Measurements from ENCODE around the gene MCM10.
"Not testable (repeated sequence)": the region's sequence is repeated elsewhere in the genome, so short reads cannot be mapped to it uniquely, and the experiment has no call there.

The MCM10 gene

GRCh38 chr10:13221572-13221971 is 60.2 kb downstream of the MCM10 start:
- DNase-seq (ENCODE audit: low read depth): no peak

GRCh38 chr10:13222151-13222550 is 60.8 kb downstream of the MCM10 start:
- no peak for DNase-seq (ENCODE audit: low read depth)

- DNase-seq (ENCODE audit: low read depth): no peak
Measured at GRCh38 chr10:13222566-13222965, 61.2 kb downstream of the MCM10 start.

DNA sequence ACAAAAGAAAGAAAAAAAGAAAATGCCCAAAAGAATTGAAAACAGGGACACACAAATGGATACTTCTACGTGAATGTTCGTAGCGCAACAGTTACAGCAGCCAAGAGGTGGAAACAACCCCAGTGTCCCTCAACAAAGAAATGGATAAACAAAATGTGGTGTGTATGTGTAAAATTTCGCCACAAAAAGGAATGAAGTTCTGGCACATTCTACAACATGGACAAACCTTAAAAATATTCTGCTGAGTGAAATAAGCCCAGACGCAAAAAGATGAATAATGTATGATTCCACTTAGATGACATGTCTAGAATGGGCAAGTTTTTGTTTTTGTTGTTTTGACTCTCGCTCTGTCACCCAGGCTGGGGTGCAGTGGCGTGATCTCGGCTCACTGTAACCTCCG is 61.9 kb downstream of the MCM10 start:
- no peak for DNase-seq (ENCODE audit: low read depth)

- DNase-seq (ENCODE audit: low read depth): no peak
Measured at GRCh38 chr10:13224210-13224995, 63.0 kb downstream of the MCM10 start.

DNA sequence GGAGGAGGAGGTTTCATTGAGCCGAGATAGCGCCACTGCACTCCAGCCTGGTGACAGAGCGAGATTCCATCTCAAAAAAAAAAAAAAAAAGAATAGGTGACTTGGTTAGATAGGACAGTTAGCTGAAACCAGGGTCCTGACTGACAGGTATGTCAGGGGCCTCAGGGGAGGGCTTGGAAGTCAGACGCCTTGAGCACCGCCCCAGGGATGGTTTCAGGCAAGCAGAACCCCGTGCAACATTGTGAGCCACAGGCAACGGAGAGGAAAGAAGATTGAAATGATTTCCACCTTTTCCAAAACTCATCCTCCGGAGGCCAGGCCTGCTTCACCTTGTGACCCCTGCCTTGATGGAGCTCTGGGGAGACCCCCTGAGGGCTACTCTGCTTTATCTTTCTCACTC is 64.2 kb downstream of the MCM10 start:
- DNase-seq (ENCODE audit: low read depth): no peak

DNA sequence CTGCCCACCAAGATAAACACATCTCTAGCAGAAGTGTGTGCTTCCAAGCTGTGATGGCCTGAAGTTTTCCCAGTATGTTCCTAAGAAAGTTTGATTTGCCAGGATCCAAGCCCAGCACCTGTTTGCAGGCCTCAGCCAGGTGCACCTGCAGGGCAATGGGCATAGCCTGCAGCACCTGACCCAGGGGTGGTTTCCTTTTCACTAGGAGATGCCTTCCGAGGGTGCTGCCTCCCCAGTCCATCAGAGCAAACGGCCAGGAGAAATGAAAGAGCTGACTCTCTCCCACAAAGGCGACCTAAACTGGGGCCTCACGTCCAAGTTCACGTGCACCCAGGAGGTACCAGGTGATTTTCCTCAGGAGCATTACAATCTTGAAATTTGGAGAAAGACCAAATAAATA is 65.7 kb downstream of the MCM10 start:
- no peak for DNase-seq (ENCODE audit: low read depth)

- DNase-seq (ENCODE audit: low read depth): no peak
Measured at GRCh38 chr10:13231190-13231589, 69.8 kb downstream of the MCM10 start.

DNA sequence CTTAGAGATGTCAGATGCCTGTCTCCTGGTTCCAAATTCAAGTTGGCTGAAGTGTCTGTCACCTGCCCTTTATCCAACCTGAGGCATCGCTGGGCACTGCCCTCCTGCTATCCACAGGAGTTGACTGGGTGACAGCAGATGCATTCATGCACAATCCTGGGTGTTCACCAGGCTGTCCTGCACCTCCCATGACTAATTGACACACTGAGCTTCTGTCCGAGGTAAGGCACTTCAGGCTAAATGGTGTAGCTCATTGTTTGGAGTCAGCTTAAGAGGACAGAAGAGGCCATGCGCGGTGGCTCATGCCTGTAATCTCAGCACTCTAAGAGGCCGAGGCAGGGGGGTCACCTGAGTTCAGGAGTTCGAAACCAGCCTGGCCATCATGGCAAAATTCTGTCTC is 70.5 kb downstream of the MCM10 start:
- DNase-seq (ENCODE audit: low read depth): no peak

DNA sequence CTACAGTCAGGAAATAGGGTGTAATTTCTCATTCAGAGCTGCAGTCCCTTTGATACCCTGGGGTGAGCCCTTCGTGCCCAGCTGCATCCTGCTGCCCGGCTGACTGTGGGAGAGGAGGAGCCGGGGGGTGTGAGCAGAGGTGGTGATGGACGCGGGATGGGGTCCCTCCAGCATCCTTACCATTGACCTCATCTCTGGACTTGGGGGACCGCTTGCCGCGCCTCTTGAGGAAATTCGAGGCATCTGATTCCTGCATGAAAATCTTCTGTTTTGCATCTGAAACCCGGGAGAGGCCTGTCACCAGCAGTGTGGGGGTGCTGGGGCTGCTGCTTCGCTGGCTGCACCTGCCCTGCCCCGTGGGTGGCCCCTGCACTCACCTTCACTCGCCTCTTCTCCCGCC is 72.0 kb downstream of the MCM10 start:
- DNase-seq (ENCODE audit: low read depth): no peak

GRCh38 chr10:13234172-13234571 is 72.8 kb downstream of the MCM10 start, which contains the start of gene UCMA:
Gene UCMA (minus strand): TSS chr10:13234374. CDS start chr10:13234258, 116 bp downstream.
- DNase-seq (ENCODE audit: low read depth): no peak

GRCh38 chr10:13234736-13235135 is 73.4 kb downstream of the MCM10 start:
- not testable (repeated sequence) for DNase-seq (ENCODE audit: low read depth)

GRCh38 chr10:13236638-13237037 is 75.3 kb downstream of the MCM10 start:
- DNase-seq (ENCODE audit: low read depth): no peak

GRCh38 chr10:13238271-13239077 is 77.1 kb downstream of the MCM10 start:
- DNase-seq (ENCODE audit: low read depth): no peak

- no peak for DNase-seq (ENCODE audit: low read depth)
Measured at GRCh38 chr10:13239923-13240322, 78.6 kb downstream of the MCM10 start.

DNA sequence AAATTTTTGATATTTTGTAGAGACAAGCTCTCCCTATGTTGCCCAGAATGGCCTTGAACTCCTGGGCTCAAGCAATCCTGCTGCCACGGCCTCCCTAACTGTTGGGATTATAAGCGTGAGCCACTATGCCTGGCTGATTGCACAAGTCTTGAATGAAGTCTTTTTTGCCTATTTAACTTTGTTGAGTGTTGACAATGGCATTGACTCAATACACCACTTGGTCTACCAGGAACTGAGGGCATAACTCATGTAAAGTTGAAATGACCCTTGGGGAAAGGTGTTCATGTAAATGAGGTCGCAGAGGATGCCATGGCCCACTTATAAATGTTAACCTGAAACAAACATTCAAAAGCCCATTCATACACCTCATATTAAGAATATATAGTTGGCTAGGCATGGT is 80.3 kb downstream of the MCM10 start:
- DNase-seq (ENCODE audit: low read depth): no peak

DNA sequence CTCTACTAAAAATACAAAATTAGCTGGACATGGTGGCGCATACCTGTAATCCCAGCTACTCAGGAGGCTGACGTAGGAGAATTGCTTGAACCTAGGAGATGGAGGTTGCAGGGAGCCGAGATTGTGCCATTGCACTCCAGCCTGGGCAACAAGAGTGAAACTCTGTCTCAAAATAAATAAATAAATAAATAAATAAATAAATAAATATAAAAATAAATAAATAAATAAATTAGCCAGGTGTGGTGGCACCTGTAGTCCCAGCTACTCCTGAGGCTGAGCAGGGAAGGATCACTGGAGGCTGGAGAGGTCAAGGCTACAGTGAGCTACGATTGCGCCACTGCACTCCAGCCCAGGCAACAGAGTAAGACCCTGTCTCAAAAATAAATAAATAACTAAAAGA is 80.9 kb downstream of the MCM10 start:
- not testable (repeated sequence) for DNase-seq (ENCODE audit: low read depth)

- no peak for DNase-seq (ENCODE audit: low read depth)
Measured at GRCh38 chr10:13247246-13247645, 85.9 kb downstream of the MCM10 start.

DNA sequence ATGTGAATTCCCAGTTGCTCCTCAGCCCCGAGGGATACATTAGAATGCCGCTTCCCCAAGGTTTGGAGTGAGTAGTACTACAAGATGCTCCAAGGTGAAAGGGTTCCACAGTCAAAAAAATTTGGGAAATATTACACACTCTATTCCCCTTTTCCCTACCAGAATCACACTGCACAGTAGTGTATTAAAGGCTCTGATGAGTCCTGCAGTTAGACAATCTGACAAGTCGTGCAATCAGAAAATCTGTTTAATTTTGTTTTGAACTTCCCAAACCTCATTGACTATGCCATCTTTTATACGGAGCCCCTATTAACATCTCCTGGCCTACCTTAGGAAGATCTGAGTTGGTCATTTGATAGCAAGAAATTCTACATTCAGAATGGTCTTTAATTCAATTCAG is 86.4 kb downstream of the MCM10 start:
- DNase-seq (ENCODE audit: low read depth): no peak

DNA sequence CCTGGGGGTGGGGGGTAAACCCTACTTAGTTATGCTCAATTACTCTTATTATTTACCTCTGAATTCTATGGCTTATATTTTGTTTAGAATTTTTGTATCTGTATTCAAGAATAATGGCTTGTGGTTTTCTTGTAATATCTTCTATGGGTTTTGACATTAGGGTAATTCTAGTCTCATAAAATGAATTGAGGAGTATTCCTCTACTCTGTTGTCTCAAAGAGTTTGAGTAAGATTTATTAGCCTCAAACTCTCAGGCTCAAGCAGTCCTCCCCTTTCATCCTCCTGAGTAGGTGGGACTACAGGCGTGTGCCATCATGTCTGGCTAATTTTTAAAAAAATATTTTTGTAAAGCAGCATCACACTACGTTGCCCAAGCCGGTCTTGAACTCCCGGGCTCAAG is 92.4 kb downstream of the MCM10 start:
- no peak for DNase-seq (ENCODE audit: low read depth)

GRCh38 chr10:13256627-13257026 is 95.3 kb downstream of the MCM10 start:
- DNase-seq (ENCODE audit: low read depth): no peak

GRCh38 chr10:13257621-13258140 is 96.3 kb downstream of the MCM10 start:
- DNase-seq (ENCODE audit: low read depth): no peak
